GM19468 (cell line): ENCODE data around the gene ORC3.
A peak's percentile ranks its signal among the peaks of the same experiment; 100 is the strongest.
"Not testable (repeated sequence)": the region's sequence is repeated elsewhere in the genome, so short reads cannot be mapped to it uniquely, and the experiment has no call there.

Source experiments
- ATAC-seq: cut with Tn5 transposase; IDR thresholded peaks from one replicate; pipeline ENCODE4 v1.9.1; 2021; ENCODE audit warnings: mild to moderate bottlenecking, moderate library complexity, moderate number of reproducible peaks; ENCODE audit not compliant: unreplicated experiment; ENCODE audit errors: extremely low read depth

The ORC3 gene

DNA sequence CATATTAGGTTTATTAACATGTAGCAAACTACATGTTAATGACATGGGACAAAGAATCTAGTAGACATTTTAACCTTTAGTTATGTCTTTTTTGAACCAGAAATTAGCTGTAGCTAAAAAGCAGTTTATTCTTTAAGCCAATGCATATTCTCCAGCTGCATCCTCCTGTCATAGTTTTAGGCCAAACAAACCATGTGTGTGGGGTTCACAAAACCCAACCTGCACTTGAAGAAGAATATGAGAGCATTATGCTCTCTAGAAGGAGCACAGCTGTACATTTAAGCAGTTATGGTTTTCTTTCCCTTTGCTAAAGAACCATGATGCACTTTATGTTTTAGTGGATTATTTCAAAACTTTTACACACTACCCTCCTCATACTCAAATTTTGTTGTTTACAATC, 65.9 kb downstream of the ORC3 start:
- no peak for ATAC-seq

DNA sequence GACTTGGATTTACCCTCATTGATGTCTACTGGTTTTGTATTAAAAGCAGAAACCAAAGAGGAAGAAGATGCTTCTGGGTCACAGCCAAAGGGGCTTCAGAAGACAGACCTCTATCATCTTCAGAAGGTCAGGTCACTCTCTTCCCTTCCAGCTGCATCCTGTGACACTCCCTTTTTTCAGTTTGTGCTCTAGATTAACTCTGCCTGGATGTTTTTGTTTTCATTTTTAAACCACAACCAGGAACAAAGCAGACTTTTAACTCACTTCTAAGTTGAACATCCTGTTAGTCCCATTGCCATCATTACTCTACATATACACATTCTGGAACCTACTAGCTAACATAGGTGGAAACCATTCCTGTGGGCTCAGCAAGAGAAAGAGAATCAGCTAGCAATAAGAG, 66.9 kb downstream of the ORC3 start:
- peak; percentile 58 for ATAC-seq

GRCh38 chr6:87658516-87658915, 68.6 kb downstream of the ORC3 start:
- ATAC-seq = no peak

GRCh38 chr6:87660226-87660911, 70.4 kb downstream of the ORC3 start:
- no peak for ATAC-seq

DNA sequence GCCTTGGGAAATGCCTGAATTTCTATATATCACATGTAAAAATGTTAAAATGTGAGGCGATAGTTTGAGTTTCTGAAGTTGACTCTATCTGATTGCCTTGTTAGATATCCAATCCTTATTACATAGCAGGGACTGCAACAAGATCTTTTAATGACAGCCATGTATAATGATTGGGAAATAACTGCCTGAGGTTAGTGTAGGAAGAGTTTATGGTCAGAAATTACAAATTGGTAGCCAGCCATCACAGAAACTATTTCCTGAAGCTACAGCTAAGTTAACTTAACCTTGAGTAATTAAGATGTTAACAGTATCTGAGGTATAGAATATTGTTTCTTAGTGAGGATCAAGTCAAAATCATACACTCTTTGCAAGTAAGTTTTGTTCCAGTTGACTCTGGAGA, 71.1 kb downstream of the ORC3 start:
- ATAC-seq = no peak

DNA sequence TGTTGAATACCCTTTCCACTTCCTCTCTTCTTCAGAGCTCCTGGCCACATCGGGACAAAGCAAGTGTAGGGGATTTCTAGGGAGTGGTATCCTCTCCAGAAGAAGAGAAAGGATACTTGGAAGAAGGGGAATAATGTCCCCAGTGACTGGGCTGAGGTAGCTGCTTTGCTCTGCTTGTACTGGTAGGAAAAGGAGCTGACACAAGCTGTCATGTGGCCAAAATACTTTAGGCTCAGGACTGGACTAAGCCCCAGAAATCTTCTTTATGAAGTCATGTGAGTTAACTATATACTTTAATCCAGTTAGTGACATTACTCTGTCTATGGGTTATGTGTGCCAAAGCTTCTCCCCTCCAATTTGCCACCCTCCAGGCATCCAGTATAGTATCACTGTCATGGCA, 71.6 kb downstream of the ORC3 start:
- no peak for ATAC-seq

GRCh38 chr6:87663434-87663833, 73.5 kb downstream of the ORC3 start:
- ATAC-seq = no peak

DNA sequence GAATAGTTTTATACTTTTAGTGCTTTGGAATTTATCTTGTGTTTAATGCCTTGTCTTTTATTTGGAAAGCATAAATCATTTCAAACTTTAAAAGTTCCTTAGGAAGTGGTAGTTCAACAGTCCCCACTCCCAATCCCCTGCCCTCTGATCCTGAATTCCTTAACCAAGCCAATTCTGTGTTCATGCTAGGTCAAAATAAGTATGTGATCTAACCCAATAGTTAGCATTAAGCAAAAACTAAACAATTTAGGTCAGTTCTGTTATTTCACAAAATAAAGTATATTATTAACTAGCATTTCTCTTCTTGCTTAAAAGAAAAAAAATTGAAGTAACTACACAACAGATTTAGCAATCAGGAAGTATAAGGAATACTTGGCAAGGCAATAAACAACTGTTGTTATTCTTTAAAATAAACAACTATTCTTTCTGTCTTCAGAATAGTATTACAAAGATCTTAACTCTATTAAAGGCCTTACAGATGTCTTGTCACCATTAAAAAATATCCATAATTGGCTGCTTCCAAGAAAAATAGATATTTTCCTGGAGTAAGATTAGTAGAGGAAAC, 75.1 kb downstream of the ORC3 start:
- no peak for ATAC-seq

DNA sequence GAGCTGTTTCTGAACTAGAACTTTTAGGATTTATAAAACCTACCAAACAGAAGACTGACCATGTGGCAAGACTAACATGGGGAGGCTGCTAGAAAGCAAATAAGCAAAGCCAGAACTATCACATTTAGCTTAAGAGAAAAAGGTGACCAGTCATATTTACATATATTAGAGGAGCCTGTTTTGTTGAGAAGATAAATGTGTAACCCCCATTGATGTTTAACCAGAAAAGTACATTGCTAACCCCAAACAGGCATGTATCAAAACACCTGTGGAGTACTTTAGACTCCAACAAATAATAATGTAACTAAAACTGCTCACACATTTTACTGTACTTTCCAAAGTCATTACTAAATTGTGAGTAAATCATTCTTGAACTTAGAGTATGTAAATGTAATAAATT, 77.1 kb downstream of the ORC3 start:
- no peak for ATAC-seq

DNA sequence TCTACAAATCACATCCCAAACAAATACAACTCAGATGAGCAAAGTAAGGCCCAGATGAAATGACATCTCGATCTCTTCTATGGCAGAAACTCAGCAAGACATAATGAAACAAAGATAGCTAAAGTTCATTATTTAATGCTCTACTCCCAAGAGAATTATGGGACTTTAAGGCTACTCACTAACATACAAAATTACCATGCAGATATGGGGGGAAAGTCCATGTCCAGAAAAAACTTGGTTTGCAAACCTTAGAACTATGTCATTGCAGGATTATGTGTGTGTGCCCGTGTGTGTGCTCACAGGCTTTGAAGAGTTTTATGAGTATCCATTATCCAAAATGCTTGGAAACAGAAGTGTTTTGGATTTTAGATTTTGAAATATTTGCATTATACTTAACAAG, 78.1 kb downstream of the ORC3 start:
- ATAC-seq = no peak

DNA sequence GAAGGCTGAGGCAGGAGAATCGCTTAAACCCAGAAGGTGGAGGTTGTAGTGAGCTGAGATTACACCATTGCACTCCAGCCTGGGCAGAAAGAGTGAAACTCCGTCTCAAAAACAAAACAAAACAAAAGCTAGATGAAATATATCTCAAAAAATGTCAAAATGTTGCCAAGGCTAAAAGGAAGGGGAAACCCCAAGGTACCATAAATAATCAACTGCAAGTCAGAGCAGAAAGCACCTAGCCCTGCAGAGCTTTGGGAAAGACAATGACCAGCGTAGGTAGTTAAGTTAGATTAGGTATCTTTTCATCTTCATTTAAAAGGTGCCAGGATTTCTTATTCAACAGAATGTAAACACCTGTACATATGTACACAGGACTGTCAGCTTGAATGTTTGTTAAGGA, 79.1 kb downstream of the ORC3 start:
- no peak for ATAC-seq

DNA sequence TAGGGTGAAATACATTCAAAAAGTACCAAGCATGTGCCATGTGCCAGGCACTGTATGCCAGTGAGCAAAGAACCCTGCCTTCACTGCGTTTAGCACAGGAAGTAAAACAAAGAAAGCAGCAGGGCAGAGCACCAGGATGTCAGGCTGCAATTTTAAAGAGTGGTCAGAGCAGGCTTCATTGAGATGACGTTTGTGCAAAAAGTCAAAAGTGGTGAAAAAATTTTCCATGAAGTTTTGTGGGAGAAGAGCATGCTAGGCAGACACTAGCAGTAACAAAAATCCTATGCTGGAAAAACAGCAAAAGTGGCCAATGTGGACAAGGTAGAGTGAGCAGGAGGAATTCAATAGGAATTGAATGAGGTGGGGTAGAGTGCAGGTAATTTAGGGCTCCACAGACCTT, 80.8 kb downstream of the ORC3 start:
- ATAC-seq = no peak

GRCh38 chr6:87671555-87672029, 81.7 kb downstream of the ORC3 start:
- ATAC-seq = no peak

DNA sequence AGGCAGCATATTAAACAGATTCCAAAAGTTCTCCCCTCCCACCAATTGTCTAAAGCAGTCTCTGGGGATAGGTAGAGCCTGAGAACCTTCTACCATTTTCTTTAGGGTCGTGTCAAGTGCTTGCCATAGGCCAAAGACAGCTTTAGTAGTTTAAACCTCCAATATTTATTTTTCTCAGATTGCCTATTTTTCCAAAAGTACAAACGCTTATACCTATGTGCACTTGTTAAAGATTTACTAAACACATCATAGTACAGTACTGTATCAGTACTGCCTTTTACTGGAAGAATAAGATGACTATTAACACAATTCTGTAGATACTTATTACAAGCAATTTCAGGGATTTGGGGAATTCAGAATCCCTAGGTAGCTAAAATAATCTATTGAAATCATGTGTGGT, 82.7 kb downstream of the ORC3 start:
- ATAC-seq = no peak

GRCh38 chr6:87673237-87673636, 83.3 kb downstream of the ORC3 start:
- no peak for ATAC-seq

DNA sequence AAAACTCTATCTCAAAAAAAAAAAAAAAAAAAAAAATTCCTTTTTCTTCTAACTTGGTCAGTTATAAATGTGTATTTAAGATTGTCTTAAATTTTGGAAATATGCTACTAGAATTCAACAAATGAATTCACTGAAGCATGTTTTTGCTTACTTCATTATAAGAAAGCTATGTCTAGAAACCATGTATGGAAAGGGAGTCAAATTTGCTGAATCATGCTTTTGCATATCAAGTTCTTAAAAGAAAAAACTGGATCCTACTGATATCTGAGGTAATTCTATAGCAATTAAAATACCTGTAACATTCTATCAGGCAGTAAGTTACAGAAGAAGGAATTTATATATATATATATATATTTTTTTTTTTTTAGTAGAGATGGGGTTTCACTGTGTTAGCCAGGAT, 84.4 kb downstream of the ORC3 start:
- ATAC-seq = no peak

DNA sequence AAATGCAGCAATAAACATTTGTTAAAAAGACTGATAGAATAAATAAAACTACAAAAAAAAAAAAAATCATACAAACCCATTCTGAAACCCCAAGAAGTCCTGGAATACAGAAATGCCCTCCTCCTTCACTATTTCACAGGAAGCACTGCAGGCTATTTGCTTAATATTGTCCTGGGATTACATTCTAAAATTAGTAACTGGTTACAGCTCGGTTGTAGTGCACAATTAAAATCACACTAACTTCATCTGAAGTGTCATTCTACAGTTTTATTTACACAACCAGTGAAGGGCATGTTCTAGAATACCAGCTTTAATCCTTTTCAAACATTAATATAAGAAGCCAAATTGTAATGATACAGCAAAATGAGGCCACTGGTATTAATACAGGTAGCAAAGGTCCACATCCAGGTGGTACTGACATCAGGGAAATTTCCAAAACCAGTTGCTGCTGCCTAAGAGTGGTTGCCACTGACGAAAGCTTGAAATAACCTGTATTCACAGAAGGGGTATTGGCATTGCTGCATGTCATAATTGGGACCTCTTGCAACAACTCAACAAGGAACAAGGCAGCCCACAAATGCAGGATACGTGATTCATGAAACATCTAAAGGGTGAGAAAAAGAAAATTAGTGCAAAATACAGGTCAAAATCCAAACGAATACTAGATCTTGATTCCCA, 85.2 kb downstream of the ORC3 start:
- ATAC-seq = no peak

GRCh38 chr6:87682310-87682709, 92.4 kb downstream of the ORC3 start:
- no peak for ATAC-seq

DNA sequence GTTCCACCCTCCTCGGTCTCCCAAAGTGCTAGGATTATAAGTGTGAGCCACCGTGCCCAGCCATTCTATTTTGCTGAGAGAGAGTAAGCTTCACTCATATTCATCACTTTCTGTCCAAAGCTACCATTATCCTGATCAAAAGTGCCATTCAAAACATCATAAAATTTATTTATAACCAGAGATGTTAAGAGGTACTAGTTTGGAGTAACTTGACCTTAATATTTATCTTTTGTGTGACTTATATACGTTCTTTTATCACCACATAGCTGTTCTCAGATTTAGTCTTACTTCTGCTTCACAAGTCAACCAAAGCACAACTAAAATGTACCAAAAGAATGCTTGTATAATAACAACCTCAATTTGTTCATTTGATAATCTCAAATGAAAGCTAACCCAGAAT, 94.0 kb downstream of the ORC3 start:
- ATAC-seq = no peak

DNA sequence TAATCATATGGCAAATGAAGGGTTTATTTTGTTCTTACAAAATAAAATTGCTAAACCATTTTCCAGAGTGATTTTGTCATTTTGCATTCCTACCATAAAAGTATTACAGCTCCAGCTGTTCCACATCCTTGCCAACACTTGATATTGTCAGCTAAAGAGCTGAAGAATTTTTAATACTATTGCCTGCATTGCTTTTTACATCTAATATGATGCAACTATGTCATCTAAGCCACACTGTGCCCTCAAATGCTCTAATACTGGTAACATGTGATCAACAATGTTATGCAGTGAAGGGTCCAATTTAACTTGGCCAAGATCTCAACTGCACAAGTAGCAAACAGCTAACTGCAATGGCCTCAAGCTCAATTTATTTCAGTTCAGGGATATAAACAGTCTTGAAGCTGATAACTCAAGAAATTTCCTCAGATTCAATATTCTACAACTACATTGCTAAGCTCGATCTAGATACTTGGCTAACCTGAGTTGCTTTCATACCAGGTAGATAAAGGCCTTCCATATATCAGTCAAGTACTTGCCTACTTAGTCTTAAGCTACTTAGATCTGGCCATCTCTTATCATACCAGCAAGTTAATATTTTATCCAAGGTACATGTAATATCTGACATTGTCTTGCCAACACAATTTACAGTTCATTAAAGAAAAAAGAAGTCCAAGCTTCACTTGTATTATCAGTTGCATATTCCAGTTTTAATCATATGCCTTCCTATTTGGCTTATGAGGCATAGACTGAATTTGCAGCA, 95.1 kb downstream of the ORC3 start:
- no peak for ATAC-seq

GRCh38 chr6:87686636-87687205, 96.8 kb downstream of the ORC3 start:
- ATAC-seq = not testable (repeated sequence)
